ENCODE measurements around the gene UBAC2.

Gene UBAC2

DNA sequence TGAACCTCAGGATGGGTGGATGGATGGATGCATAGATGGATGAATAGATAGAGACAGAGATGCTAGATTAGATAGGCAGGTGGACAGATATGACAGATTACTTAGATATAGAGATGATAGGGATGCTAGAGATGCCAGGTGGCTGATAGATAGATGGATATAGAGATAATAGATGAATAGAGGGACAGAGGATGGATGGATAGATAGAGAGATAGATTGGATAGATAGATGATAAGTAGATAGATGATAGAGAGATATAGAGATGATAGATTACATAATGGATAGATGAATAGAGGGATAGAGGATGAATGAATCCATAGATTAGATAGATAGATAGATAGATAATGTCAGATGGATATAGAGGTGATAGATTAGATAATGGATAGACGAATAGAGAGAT, 212.2 kb downstream of the UBAC2 start:
- H3K4me3 ChIP-seq (ENCODE audit: low read depth, low read length): no peak overlapping the region
- no peak for DNase-seq
- no peak overlapping the region for H3K27ac ChIP-seq
- in situ Hi-C loops (cut with HindIII; ENCODE audit: low pct_ligation_motif_present, low sequenced_read_pairs): no loop called here
- H3K36me3 ChIP-seq (replicated peaks): no peaks in the 10 kb centered on the region
- H3K27me3 ChIP-seq (replicated peaks): no peaks in the 10 kb centered on the region
- TF ChIP-seq, protein P1, sequence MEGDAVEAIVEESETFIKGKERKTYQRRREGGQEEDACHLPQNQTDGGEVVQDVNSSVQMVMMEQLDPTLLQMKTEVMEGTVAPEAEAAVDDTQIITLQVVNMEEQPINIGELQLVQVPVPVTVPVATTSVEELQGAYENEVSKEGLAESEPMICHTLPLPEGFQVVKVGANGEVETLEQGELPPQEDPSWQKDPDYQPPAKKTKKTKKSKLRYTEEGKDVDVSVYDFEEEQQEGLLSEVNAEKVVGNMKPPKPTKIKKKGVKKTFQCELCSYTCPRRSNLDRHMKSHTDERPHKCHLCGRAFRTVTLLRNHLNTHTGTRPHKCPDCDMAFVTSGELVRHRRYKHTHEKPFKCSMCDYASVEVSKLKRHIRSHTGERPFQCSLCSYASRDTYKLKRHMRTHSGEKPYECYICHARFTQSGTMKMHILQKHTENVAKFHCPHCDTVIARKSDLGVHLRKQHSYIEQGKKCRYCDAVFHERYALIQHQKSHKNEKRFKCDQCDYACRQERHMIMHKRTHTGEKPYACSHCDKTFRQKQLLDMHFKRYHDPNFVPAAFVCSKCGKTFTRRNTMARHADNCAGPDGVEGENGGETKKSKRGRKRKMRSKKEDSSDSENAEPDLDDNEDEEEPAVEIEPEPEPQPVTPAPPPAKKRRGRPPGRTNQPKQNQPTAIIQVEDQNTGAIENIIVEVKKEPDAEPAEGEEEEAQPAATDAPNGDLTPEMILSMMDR (IDR thresholded peaks at IDR 0.05; ENCODE audit: low read depth, low read length, missing control alignments): no peak

DNA sequence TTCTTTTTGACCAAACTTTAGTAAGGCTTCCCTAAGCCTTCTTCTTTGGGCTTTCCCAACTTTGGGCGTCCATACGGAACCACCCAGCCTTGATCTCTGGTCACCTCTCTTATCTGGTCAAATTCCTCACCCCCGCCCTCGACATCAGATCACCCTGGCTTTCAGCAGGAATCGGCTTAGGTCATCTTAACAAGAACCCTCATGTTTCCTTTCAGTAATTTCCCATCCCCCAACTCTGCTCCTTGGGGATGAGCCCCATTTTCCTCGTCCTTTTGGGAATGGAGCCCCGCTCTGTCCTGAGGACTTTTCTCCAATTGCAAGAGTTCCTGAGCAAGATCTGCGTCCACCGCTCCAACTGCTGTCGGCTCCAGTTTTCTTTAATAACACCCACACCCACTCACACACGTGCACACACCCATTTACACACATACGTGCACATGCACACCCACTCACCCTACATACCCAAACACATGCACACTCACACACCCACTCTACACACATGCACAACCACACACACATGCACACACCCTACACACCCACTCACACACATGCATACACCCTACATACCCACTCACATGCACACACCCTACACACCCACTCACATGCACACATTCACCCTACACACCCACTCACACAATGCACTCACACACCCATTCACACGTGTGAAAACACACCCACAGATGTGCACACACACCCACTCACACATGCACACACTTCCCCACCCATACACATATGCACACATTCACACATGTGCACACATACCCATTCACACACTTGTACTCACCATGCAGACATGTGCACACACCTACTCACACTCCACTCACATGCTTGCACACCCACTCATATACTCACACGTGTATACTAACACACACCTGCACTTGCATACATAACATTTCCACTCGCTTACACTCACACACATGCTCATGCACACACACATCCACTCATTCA, 213.7 kb downstream of the UBAC2 start:
- in situ Hi-C loops (cut with HindIII; ENCODE audit: low pct_ligation_motif_present, low sequenced_read_pairs): no loop called here
- Histone ChIP-seq H3K4me3 (ENCODE audit: low read depth, low read length) (no peak overlapping the region), H3K36me3 (replicated peaks) (no peaks in the 10 kb centered on the region), H3K27ac (no peak overlapping the region), H3K27me3 (replicated peaks) (no peaks in the 10 kb centered on the region)
- TF ChIP-seq, protein P1 (IDR thresholded peaks at IDR 0.05; ENCODE audit: low read depth, low read length, missing control alignments): no peak
- DNase-seq: no peak

DNA sequence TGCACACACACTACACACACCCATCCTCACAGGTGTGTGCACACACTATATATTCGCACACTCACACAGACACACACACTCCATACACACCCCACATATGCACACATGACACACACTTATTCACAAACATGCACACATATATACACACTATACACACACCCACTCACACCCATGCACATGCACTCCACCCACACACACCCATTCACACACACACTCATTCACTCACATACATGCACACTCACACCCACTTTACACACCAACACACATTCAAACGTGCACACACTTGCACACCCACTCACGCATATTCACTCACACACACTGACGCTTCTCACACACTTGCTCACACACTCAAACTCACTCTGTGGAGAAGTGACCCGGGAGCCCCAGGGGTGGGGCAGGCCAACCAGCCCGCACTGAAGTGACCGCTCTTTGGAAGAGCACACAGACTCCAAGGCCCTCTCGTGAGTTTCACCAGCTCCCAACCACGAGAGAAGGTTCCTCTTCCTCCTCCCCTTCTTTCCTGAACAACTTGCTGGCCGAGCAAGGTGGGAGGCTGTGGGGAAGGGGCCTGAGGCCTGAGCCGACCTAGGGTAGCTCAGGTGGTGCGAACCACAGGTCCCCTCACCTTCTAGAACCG, 214.5 kb downstream of the UBAC2 start:
- Histone ChIP-seq H3K36me3 (replicated peaks) (no peaks in the 10 kb centered on the region), H3K27ac (no peak overlapping the region), H3K27me3 (replicated peaks) (no peaks in the 10 kb centered on the region), H3K4me3 (ENCODE audit: low read depth, low read length) (no peak overlapping the region)
- no peak for DNase-seq
- TF ChIP-seq, protein P1 (IDR thresholded peaks at IDR 0.05; ENCODE audit: low read depth, low read length, missing control alignments): no peak
- in situ Hi-C loops (cut with HindIII; ENCODE audit: low pct_ligation_motif_present, low sequenced_read_pairs): no loop called here

DNA sequence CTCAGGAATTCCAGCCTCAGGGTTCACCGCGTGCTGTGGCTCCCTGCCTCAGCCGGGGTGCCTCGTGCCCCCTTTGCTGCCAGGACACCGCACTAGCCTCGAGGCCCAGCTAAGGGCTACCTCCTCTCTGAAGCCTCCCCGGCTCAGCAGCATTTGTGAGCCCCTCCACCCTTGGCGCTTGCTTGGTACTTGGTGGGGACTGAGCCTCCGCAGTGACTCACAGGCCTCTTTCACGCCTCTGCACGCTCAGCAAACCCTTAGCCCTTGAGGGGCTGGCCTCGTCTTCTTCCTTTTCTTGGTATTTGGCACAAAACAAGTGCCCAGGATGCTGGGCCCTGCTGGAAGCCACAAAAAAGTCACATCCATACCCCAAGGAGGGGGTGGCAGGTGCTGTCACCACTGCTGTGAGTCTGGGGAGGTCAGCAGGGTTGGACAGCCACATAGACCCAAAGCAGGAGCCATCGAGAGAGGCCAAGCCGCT, 215.2 kb downstream of the UBAC2 start:
- in situ Hi-C loops (cut with HindIII; ENCODE audit: low pct_ligation_motif_present, low sequenced_read_pairs): no loop called here
- no peak for DNase-seq
- Histone ChIP-seq H3K36me3 (replicated peaks) (no peaks in the 10 kb centered on the region), H3K27me3 (replicated peaks) (no peaks in the 10 kb centered on the region), H3K27ac (no peak overlapping the region), H3K4me3 (ENCODE audit: low read depth, low read length) (no peak overlapping the region)
- TF ChIP-seq, protein P1 (IDR thresholded peaks at IDR 0.05; ENCODE audit: low read depth, low read length, missing control alignments): no peak

DNA sequence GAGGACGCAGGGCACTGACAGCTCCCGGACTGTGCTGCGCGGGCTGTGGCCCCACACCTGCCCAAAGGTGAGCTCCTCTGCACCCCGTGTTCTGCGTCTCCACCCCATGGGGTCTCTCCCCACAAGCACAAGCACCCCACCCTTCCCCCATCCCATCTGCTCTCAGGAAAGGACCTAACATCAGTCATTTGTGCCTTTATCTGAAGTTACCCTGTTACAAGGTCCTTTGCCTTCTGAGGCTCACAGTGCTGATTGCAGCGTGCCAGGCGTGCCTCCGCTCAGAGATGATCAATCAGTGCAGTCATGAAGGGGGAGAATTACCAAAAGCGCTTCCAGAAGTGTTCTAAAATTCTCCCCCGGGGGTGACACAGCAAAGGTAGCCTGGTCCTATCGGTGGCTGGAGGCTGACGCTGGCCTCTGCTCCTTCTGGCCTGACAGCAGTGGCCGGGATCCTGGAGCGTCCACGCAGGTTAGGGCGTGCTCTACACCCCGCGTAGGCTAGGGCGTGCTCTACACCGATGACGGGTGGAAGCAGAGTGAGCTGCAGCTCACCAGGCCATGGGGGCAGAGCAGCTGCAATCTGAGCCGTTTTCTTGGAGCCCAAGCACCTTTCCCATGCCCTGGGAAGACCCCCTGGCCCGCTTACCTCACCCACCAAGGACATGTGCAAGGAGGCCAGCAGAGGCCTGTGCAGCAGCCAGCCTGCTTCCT, 215.9 kb downstream of the UBAC2 start:
- no peak for DNase-seq
- TF ChIP-seq, protein P1 (IDR thresholded peaks at IDR 0.05; ENCODE audit: low read depth, low read length, missing control alignments): no peak
- Histone ChIP-seq H3K27ac (no peak overlapping the region), H3K36me3 (replicated peaks) (no peaks in the 10 kb centered on the region), H3K27me3 (replicated peaks) (no peaks in the 10 kb centered on the region), H3K4me3 (ENCODE audit: low read depth, low read length) (no peak overlapping the region)
- in situ Hi-C loops (cut with HindIII; ENCODE audit: low pct_ligation_motif_present, low sequenced_read_pairs): no loop called here
